ENCODE measurements around the gene PSMA5. TPM values are rescaled to one million over a fixed set of nuclear protein-coding genes. Genes with fewer than 3 reads are reported as not detected.

The PSMA5 gene
- polyA plus RNA-seq, 3 donors, result 96.1 to 128 (median 106) TPM

DNA sequence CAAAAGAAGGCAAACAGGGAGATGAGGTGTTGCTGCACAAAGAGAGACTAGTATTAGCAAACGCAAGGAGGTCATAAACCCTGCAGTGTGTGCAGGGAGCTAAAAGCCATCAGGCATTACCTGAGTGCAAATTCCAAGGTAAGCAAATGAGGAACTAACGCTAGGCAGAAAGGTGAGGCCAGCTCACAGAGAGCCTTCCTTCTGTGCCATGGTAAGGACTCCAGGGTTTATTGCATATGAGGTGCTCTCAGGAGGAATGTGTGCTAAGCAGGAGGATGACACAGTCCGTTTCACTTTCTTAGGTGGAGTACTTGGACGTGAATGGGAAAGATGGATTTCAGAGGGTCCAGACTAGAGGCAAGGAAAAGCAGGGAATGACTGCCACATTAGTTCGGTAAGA lies 74.8 kb downstream of the PSMA5 start:
- DNase-seq (ENCODE audit: extremely low read depth in 1 of 11, low read depth in 9 of 11, low spot score in 4 of 11), result no peak

DNA sequence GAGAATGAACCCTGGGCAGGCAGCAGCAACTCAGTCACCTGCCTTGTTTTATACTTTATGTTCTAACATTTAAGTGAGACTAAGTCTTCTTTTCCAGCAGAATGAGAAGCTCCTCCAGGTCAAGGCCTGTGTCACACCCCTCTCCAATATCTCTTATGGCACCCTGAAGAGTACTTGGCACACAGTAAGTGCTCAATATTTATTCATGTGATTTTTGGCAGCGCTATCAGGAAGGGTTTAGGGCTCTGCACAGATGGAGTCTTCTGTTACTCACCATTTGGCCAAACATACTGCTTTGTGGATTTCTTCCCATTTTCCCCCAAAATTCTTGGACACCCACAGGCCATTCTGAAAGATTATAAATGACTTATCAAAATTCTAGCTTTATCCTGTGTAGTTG lies 75.6 kb downstream of the PSMA5 start:
- no peak for DNase-seq (ENCODE audit: extremely low read depth in 1 of 11, low read depth in 9 of 11, low spot score in 4 of 11)

DNA sequence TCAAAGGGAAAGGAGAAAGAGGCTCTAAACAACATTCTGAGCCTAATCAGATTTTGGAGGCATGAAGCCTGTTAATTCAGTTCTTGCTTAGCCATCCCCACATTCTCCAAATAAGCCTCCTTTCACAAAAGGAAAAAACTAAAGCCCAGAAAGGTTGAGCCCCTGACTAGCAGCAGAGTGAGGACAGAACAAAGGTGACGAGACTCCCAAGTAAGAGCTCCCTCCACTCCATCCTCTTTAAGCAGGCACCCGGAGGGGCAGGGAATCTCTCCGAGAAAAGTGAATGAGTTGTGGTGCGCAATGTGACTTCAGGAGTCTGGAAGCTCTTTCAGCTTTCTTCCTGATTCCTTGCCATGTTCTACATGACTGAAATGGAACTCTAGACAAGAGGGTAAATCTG lies 76.1 kb downstream of the PSMA5 start:
- DNase-seq (ENCODE audit: extremely low read depth in 1 of 11, low read depth in 9 of 11, low spot score in 4 of 11), result no peak

Other genes with a start within 250 kb of the PSMA5 start
- gene SARS1, start 212.5 kb downstream of the PSMA5 start, polyA plus RNA-seq (ENCODE audit: insufficient read length in 3 of 3), result 100 to 1,000 TPM; 132 to 148 (median 139) TPM
- gene CELSR2, start 176.9 kb downstream of the PSMA5 start, polyA plus RNA-seq (ENCODE audit: insufficient read length in 3 of 3), result 10 to 100 TPM; 25.6 to 39.5 (median 34.9) TPM
- gene PSRC1, start 143.3 kb downstream of the PSMA5 start, polyA plus RNA-seq (ENCODE audit: insufficient read length in 3 of 3), result 10 to 100 TPM; 25.1 to 32.6 (median 27.1) TPM
- gene MYBPHL, start 119.4 kb downstream of the PSMA5 start, polyA plus RNA-seq (ENCODE audit: insufficient read length in 3 of 3), result under 1 TPM in 2 of 3 donors, not detected in 1; 0.11 to 0.39 TPM
- 10 to 100 TPM; 50.9 to 60.4 (median 53.3) TPM for gene SORT1, start 28.5 kb downstream of the PSMA5 start, polyA plus RNA-seq (ENCODE audit: insufficient read length in 3 of 3)
- 10 to 100 TPM in 2 of 3 donors, 1 to 10 TPM in 1; 8.6 to 15.0 (median 10.8) TPM for gene SYPL2, start 40.1 kb upstream of the PSMA5 start, polyA plus RNA-seq (ENCODE audit: insufficient read length in 3 of 3)
- 10 to 100 TPM in 2 of 3 donors, 1 to 10 TPM in 1; 9.5 to 13.2 (median 12.3) TPM for gene ATXN7L2, start 57.5 kb upstream of the PSMA5 start, polyA plus RNA-seq (ENCODE audit: insufficient read length in 3 of 3)
- 10 to 100 TPM in 1 of 3 donors, 1 to 10 TPM in 2; 8.7 to 10.9 (median 9.5) TPM for gene CYB561D1, start 67.6 kb upstream of the PSMA5 start, polyA plus RNA-seq (ENCODE audit: insufficient read length in 3 of 3)
- 1 to 10 TPM; 6.2 to 8.1 (median 6.7) TPM for gene AMIGO1, start 83.3 kb upstream of the PSMA5 start, polyA plus RNA-seq (ENCODE audit: insufficient read length in 3 of 3)
- gene GPR61, start 113.4 kb upstream of the PSMA5 start, polyA plus RNA-seq (ENCODE audit: insufficient read length in 3 of 3), result under 1 TPM; 0.45 to 0.87 (median 0.78) TPM
- gene GNAI3, start 122.2 kb upstream of the PSMA5 start, polyA plus RNA-seq (ENCODE audit: insufficient read length in 3 of 3), result 10 to 100 TPM; 11.7 to 13.5 (median 12.1) TPM
- not detected for gene GNAT2, start 193.2 kb upstream of the PSMA5 start, polyA plus RNA-seq (ENCODE audit: insufficient read length in 3 of 3)
- 10 to 100 TPM; 46.8 to 65.3 (median 52.0) TPM for gene AMPD2, start 193.4 kb upstream of the PSMA5 start, polyA plus RNA-seq (ENCODE audit: insufficient read length in 3 of 3)
- gene GSTM4, start 229.7 kb upstream of the PSMA5 start, polyA plus RNA-seq (ENCODE audit: insufficient read length in 3 of 3), result 10 to 100 TPM; 57.8 to 63.2 (median 62.2) TPM
- 100 to 1,000 TPM; 190 to 270 (median 197) TPM for gene GSTM2, start 241.6 kb upstream of the PSMA5 start, polyA plus RNA-seq (ENCODE audit: insufficient read length in 3 of 3)